Uterus (tissue), 2 donors: ENCODE measurements around the gene COQ5.

ENCODE experiments used
- CTCF ChIP-seq, 4 experiments: fragments of 200-600 bp in 2 of 4; fragments of 450-650 bp in 2 of 4; sonication (generic) in 2 of 4; IDR thresholded peaks; one replicate each; pipeline ENCODE4 v1.5.1; 2016 to 2019; ENCODE audit warnings: antibody characterized with exemption in 4 of 4, mild to moderate bottlenecking in 2 of 4, moderate library complexity in 1 of 4
- POLR2A ChIP-seq, 2 donors: fragments of 450-650 bp; IDR thresholded peaks; one replicate each; pipeline ENCODE4 v1.6.1; 2016; ENCODE audit warnings: antibody characterized with exemption in 2 of 2, mild to moderate bottlenecking in 1 of 2, moderate library complexity in 1 of 2

DNA sequence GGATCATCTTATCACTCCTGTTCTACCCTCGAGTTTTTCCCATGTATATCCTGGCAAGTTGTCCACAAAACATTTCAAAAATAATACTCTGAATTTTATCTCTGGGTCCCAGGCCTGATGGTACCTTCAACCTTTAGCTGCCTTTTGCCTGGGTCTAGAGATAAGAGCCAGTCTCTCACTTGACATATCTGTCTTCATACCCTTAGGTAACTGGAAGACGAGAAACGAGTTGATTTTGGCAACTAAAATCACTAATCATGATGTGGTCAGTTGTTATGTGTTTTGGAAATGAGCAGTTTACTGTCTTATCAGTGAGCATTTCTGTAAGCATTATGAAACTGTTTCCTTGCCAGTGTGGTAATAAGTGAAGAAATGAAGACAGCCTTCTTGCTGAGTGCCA, 11.5 kb upstream of the COQ5 start:
- TF ChIP-seq CTCF (IDR thresholded peaks at IDR 0.05) (no peak), POLR2A (IDR thresholded peaks at IDR 0.05) (no peak)
